Erythroblast (primary cell): ENCODE measurements around the gene MAP1LC3A.

Experiments
- GATA1 ChIP-seq: IDR thresholded peaks from 2 replicates; pipeline ENCODE4 v1.6.1; 2011; ENCODE audit warnings: low read depth, mild to moderate bottlenecking, control low read depth, low read length, moderate library complexity
- POLR2A ChIP-seq: IDR thresholded peaks from 2 replicates; pipeline ENCODE4 v1.6.1; 2011; ENCODE audit warnings: mild to moderate bottlenecking, low read length

- TF ChIP-seq POLR2A = no peak
- TF ChIP-seq GATA1 = no peak
These were observed 1.0 kb downstream of the MAP1LC3A start for GRCh38 chr20:34559311-34560140.
